ENCODE results near the gene HTR3D.
A peak's percentile ranks its signal among the peaks of the same experiment; 100 is the strongest.

Gene HTR3D

DNA sequence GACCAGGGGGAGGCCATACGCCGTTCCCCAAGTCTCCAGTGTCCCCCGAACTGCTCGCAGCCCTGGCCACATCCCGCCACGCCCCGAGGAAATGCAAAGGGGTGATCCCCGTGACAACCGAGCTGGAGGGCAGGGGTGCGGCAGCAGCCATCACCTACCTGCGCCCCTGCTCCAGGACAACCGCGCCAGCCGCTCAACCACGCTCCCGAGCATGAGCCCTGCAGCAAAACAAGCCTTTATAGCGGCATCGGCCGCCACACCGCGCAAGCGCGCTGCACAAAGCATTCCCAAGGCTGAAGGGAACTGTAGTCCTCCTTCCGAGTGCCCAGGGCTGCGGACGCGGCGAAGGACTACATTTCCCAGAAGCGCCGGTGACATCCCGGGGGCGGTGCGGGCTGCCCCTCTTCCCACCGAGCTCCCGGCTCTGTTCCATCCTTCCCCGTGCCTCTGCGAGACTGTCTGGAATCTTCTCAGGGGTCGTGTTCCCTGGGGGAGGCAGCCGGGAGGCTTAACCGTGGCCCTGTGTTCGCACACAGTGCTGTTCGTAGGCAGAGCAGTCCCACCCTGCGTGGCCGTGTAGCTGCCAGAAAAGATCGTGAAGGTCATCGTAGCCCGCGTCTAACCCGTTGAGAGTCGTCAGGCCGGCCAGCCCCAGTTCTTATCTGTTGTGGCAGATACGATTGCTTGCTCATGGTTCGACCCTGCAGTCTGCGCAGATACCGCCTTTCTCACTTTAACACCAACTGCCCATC is 13.7 kb upstream of the HTR3D start, which contains the start of gene ABCC5 (continued):
- TF ChIP-seq ZNF610 (tag by site-specific recombination; IDR thresholded peaks at IDR 0.05; ENCODE audit: borderline replicate concordance) (no peak), SETDB1 (IDR thresholded peaks at IDR 0.05; ENCODE audit: insufficient read length, low read length) (no peak), SP7 (tag by site-specific recombination; IDR thresholded peaks at IDR 0.05) (peak; percentile 68), ZEB2 (tag by site-specific recombination; IDR thresholded peaks at IDR 0.05) (peak; percentile 78), GFI1B (tag by site-specific recombination; IDR thresholded peaks at IDR 0.05) (no peak), ZNF324 (tag by site-specific recombination; IDR thresholded peaks at IDR 0.05) (no peak), ZNF132 (tag by site-specific recombination; IDR thresholded peaks at IDR 0.05; ENCODE audit: borderline replicate concordance) (no peak), GLI4 (tag by site-specific recombination; IDR thresholded peaks at IDR 0.05) (no peak), ZBTB21 (tag by site-specific recombination; IDR thresholded peaks at IDR 0.05) (no peak), ZFP37 (tag by site-specific recombination; IDR thresholded peaks at IDR 0.05) (peak; percentile 79), ZNF596 (tag by site-specific recombination; IDR thresholded peaks at IDR 0.05) (no peak), ZFHX2 (tag by site-specific recombination; conservative IDR thresholded peaks at IDR 0.05) (peak; percentile 73), FEZF1 (tag by site-specific recombination; IDR thresholded peaks at IDR 0.05) (no peak), ZNF292 (tag by site-specific recombination; IDR thresholded peaks at IDR 0.05; ENCODE audit: borderline replicate concordance, low read depth) (no peak), YY2 (tag by site-specific recombination; IDR thresholded peaks at IDR 0.05) (peak; percentile 55; the same call in 1 of the 2 replicates), SP2 (tag by site-specific recombination; IDR thresholded peaks at IDR 0.05) (peak; percentile 61), ZNF223 (tag by site-specific recombination; IDR thresholded peaks at IDR 0.05) (no peak), ZNF621 (tag by site-specific recombination; IDR thresholded peaks at IDR 0.05) (no peak), ZBTB1 (tag by site-specific recombination; IDR thresholded peaks at IDR 0.05) (no peak), ZFP69B (tag by site-specific recombination; IDR thresholded peaks at IDR 0.05) (no peak), ZNF214 (tag by site-specific recombination; IDR thresholded peaks at IDR 0.05; ENCODE audit: borderline replicate concordance) (no peak), ZNF426 (tag by site-specific recombination; IDR thresholded peaks at IDR 0.05) (no peak), OSR2 (tag by site-specific recombination; IDR thresholded peaks at IDR 0.05) (no peak), KLF1 (tag by site-specific recombination; IDR thresholded peaks at IDR 0.05) (no peak), WT1 (tag by site-specific recombination; IDR thresholded peaks at IDR 0.05) (no peak), ZNF174 (tag by site-specific recombination; IDR thresholded peaks at IDR 0.05) (no peak), ZNF777 (tag by site-specific recombination; IDR thresholded peaks at IDR 0.05; ENCODE audit: borderline replicate concordance) (no peak), ZNF768 (tag by site-specific recombination; IDR thresholded peaks at IDR 0.05) (no peak)
- TF ChIP-seq, protein P1, sequence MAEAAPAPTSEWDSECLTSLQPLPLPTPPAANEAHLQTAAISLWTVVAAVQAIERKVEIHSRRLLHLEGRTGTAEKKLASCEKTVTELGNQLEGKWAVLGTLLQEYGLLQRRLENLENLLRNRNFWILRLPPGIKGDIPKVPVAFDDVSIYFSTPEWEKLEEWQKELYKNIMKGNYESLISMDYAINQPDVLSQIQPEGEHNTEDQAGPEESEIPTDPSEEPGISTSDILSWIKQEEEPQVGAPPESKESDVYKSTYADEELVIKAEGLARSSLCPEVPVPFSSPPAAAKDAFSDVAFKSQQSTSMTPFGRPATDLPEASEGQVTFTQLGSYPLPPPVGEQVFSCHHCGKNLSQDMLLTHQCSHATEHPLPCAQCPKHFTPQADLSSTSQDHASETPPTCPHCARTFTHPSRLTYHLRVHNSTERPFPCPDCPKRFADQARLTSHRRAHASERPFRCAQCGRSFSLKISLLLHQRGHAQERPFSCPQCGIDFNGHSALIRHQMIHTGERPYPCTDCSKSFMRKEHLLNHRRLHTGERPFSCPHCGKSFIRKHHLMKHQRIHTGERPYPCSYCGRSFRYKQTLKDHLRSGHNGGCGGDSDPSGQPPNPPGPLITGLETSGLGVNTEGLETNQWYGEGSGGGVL (tag by site-specific recombination; IDR thresholded peaks at IDR 0.05), result no peak
- TF ChIP-seq, protein P2, sequence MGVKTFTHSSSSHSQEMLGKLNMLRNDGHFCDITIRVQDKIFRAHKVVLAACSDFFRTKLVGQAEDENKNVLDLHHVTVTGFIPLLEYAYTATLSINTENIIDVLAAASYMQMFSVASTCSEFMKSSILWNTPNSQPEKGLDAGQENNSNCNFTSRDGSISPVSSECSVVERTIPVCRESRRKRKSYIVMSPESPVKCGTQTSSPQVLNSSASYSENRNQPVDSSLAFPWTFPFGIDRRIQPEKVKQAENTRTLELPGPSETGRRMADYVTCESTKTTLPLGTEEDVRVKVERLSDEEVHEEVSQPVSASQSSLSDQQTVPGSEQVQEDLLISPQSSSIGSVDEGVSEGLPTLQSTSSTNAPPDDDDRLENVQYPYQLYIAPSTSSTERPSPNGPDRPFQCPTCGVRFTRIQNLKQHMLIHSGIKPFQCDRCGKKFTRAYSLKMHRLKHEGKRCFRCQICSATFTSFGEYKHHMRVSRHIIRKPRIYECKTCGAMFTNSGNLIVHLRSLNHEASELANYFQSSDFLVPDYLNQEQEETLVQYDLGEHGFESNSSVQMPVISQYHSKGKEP (tag by site-specific recombination; IDR thresholded peaks at IDR 0.05), result no peak
- TF ChIP-seq, protein P3, sequence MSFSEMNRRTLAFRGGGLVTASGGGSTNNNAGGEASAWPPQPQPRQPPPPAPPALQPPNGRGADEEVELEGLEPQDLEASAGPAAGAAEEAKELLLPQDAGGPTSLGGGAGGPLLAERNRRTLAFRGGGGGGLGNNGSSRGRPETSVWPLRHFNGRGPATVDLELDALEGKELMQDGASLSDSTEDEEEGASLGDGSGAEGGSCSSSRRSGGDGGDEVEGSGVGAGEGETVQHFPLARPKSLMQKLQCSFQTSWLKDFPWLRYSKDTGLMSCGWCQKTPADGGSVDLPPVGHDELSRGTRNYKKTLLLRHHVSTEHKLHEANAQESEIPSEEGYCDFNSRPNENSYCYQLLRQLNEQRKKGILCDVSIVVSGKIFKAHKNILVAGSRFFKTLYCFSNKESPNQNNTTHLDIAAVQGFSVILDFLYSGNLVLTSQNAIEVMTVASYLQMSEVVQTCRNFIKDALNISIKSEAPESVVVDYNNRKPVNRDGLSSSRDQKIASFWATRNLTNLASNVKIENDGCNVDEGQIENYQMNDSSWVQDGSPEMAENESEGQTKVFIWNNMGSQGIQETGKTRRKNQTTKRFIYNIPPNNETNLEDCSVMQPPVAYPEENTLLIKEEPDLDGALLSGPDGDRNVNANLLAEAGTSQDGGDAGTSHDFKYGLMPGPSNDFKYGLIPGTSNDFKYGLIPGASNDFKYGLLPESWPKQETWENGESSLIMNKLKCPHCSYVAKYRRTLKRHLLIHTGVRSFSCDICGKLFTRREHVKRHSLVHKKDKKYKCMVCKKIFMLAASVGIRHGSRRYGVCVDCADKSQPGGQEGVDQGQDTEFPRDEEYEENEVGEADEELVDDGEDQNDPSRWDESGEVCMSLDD (tag by site-specific recombination; IDR thresholded peaks at IDR 0.05), result peak; percentile 80
- TF ChIP-seq, protein P4, sequence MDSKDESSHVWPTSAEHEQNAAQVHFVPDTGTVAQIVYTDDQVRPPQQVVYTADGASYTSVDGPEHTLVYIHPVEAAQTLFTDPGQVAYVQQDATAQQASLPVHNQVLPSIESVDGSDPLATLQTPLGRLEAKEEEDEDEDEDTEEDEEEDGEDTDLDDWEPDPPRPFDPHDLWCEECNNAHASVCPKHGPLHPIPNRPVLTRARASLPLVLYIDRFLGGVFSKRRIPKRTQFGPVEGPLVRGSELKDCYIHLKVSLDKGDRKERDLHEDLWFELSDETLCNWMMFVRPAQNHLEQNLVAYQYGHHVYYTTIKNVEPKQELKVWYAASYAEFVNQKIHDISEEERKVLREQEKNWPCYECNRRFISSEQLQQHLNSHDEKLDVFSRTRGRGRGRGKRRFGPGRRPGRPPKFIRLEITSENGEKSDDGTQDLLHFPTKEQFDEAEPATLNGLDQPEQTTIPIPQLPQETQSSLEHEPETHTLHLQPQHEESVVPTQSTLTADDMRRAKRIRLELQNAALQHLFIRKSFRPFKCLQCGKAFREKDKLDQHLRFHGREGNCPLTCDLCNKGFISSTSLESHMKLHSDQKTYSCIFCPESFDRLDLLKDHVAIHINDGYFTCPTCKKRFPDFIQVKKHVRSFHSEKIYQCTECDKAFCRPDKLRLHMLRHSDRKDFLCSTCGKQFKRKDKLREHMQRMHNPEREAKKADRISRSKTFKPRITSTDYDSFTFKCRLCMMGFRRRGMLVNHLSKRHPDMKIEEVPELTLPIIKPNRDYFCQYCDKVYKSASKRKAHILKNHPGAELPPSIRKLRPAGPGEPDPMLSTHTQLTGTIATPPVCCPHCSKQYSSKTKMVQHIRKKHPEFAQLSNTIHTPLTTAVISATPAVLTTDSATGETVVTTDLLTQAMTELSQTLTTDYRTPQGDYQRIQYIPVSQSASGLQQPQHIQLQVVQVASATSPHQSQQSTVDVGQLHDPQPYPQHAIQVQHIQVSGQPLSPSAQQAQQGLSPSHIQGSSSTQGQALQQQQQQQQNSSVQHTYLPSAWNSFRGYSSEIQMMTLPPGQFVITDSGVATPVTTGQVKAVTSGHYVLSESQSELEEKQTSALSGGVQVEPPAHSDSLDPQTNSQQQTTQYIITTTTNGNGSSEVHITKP (tag by site-specific recombination; IDR thresholded peaks at IDR 0.05), result peak; percentile 76

All from HEK293 (cell line).